H9 (cell line): ENCODE results near the gene MKX. TPM values are rescaled to one million over a fixed set of nuclear protein-coding genes. Genes with fewer than 3 reads are reported as not detected.

ENCODE experiments used
- DNase-seq: peaks from one replicate; pipeline ENCODE4 v3.0.0-alpha.2; 2017
- H2AFZ ChIP-seq: one replicate; pipeline ENCODE4 v1.6.1; 2013; ENCODE audit warnings: mild to moderate bottlenecking, low read length, control low read depth, moderate library complexity
- H2AK5ac ChIP-seq: 2 replicates; pipeline ENCODE4 v1.6.1; 2013; ENCODE audit warnings: low read length, control low read depth, mixed read lengths; ENCODE audit not compliant: insufficient read length
- H2BK120ac ChIP-seq: one replicate; pipeline ENCODE4 v1.6.1; 2013; ENCODE audit warnings: low read depth, mild to moderate bottlenecking, low read length, control low read depth, inconsistent platforms; ENCODE audit not compliant: poor library complexity, severe bottlenecking
- H2BK12ac ChIP-seq: 2 replicates; pipeline ENCODE4 v1.6.1; 2013; ENCODE audit warnings: low read length, control low read depth, mixed read lengths, low read depth; ENCODE audit not compliant: insufficient read length
- H2BK15ac ChIP-seq: 2 replicates; pipeline ENCODE4 v1.6.1; 2013; ENCODE audit warnings: low read depth, low read length, control low read depth
- H2BK20ac ChIP-seq: one replicate; pipeline ENCODE4 v1.6.1; 2013; ENCODE audit warnings: low read depth, mild to moderate bottlenecking, low read length, control low read depth, inconsistent platforms; ENCODE audit not compliant: poor library complexity, severe bottlenecking
- H2BK5ac ChIP-seq: 2 replicates; pipeline ENCODE4 v1.6.1; 2013; ENCODE audit warnings: low read length, control low read depth, mixed read lengths; ENCODE audit not compliant: insufficient read length
- H3K14ac ChIP-seq: 2 replicates; pipeline ENCODE4 v1.6.1; 2013; ENCODE audit warnings: low read length, control low read depth; ENCODE audit not compliant: insufficient read depth
- H3K18ac ChIP-seq: 2 replicates; pipeline ENCODE4 v1.6.1; 2013; ENCODE audit warnings: low read depth, mild to moderate bottlenecking, mixed read lengths, low read length, control low read depth; ENCODE audit not compliant: insufficient read length
- H3K23ac ChIP-seq: 2 replicates; pipeline ENCODE4 v1.6.1; 2013; ENCODE audit warnings: low read length, control low read depth, mixed read lengths, low read depth; ENCODE audit not compliant: insufficient read length
- H3K23me2 ChIP-seq: 2 replicates; pipeline ENCODE4 v1.6.1; 2013; ENCODE audit warnings: low read depth, mild to moderate bottlenecking, mixed read lengths, low read length, control low read depth; ENCODE audit not compliant: insufficient read length, poor library complexity, severe bottlenecking
- H3K27ac ChIP-seq: 2 replicates; pipeline ENCODE4 v1.5.1; 2013; ENCODE audit warnings: low read length, control low read depth, mixed read lengths, low read depth; ENCODE audit not compliant: insufficient read length
- H3K27me3 ChIP-seq: 2 replicates; pipeline ENCODE4 v1.6.1; 2013; ENCODE audit warnings: low read length, control low read depth, inconsistent platforms; ENCODE audit not compliant: insufficient read depth
- H3K4ac ChIP-seq: 2 replicates; pipeline ENCODE4 v1.6.1; 2013; ENCODE audit warnings: low read depth, mild to moderate bottlenecking, control low read depth, inconsistent platforms, low read length, moderate library complexity
- H3K4me1 ChIP-seq: 2 replicates; pipeline ENCODE4 v1.6.1; 2013; ENCODE audit warnings: low read length, control low read depth, inconsistent platforms; ENCODE audit not compliant: insufficient read depth
- H3K4me2 ChIP-seq: 2 replicates; pipeline ENCODE4 v1.6.1; 2013; ENCODE audit warnings: low read length, control low read depth, mixed read lengths; ENCODE audit not compliant: insufficient read length, insufficient read depth
- H3K56ac ChIP-seq: 2 replicates; pipeline ENCODE4 v1.6.1; 2013; ENCODE audit warnings: low read depth, mild to moderate bottlenecking, mixed read lengths, low read length, control low read depth; ENCODE audit not compliant: insufficient read length
- H3K79me1 ChIP-seq: 2 replicates; pipeline ENCODE4 v1.6.1; 2013; ENCODE audit warnings: low read depth, mild to moderate bottlenecking, moderate library complexity, low read length, control low read depth, inconsistent platforms; ENCODE audit not compliant: insufficient read depth, poor library complexity, severe bottlenecking
- H3K79me2 ChIP-seq: 2 replicates; pipeline ENCODE4 v1.6.1; 2013; ENCODE audit warnings: low read length, control low read depth, inconsistent platforms; ENCODE audit not compliant: insufficient read depth
- H3K9ac ChIP-seq: 2 replicates; pipeline ENCODE4 v1.6.1; 2013; ENCODE audit warnings: low read length, control low read depth, mixed read lengths; ENCODE audit not compliant: insufficient read length; ENCODE audit errors: extremely low read depth
- H3K9me3 ChIP-seq: one replicate; pipeline ENCODE4 v1.6.1; 2013; ENCODE audit warnings: low read depth, low read length, inconsistent platforms; ENCODE audit not compliant: control insufficient read depth
- H3T11ph ChIP-seq: one replicate; pipeline ENCODE4 v1.6.1; 2013; ENCODE audit warnings: mild to moderate bottlenecking, low read length, control low read depth, inconsistent platforms
- H4K20me1 ChIP-seq: one replicate; pipeline ENCODE4 v1.6.1; 2013; ENCODE audit not compliant: control insufficient read depth, insufficient read length, insufficient read depth
- H4K5ac ChIP-seq: 2 replicates; pipeline ENCODE4 v1.6.1; 2013; ENCODE audit warnings: low read depth, mild to moderate bottlenecking, mixed read lengths, low read length, control low read depth; ENCODE audit not compliant: insufficient read length
- H4K8ac ChIP-seq: replicated peaks from 2 replicates; pipeline ENCODE4 v1.6.1; 2013; ENCODE audit warnings: low read length, control low read depth, mixed read lengths, low read depth; ENCODE audit not compliant: insufficient read length
- H4K91ac ChIP-seq: 2 replicates; pipeline ENCODE4 v1.6.1; 2013; ENCODE audit warnings: low read depth, mild to moderate bottlenecking, moderate library complexity, mixed read lengths, low read length, control low read depth; ENCODE audit not compliant: insufficient read length
- H3K27ac Mint-ChIP-seq, 3 experiments: 2 replicates in 2 of 3; 3 replicates in 1 of 3; pipeline ENCODE4 v1.8.0; 2020 to 2021; ENCODE audit warnings: mixed read lengths in 3 of 3, mild to moderate bottlenecking in 1 of 3, moderate library complexity in 1 of 3
- H3K27me3 Mint-ChIP-seq: 2 replicates; pipeline ENCODE4 v1.8.0; 2021; ENCODE audit warnings: low read depth, mild to moderate bottlenecking, moderate library complexity, mixed read lengths
- H3K36me3 Mint-ChIP-seq, 3 experiments: 2 replicates in 2 of 3; 3 replicates in 1 of 3; pipeline ENCODE4 v1.8.0; 2020 to 2021; ENCODE audit warnings: low read depth in 3 of 3, mixed read lengths in 3 of 3; ENCODE audit not compliant: insufficient read depth in 1 of 3
- H3K4me1 Mint-ChIP-seq, 2 experiments: 2 replicates each; pipeline ENCODE4 v1.8.0; 2020; ENCODE audit warnings: mixed read lengths in 2 of 2
- H3K4me3 Mint-ChIP-seq, 2 experiments: 2 replicates in 1 of 2; 3 replicates in 1 of 2; pipeline ENCODE4 v1.8.0; 2020 to 2021; ENCODE audit warnings: mild to moderate bottlenecking in 2 of 2, mixed read lengths in 2 of 2, moderate library complexity in 1 of 2
- H3K9me3 Mint-ChIP-seq, 2 experiments: 2 replicates in 1 of 2; 3 replicates in 1 of 2; pipeline ENCODE4 v1.8.0; 2020; ENCODE audit warnings: mild to moderate bottlenecking in 2 of 2, mixed read lengths in 2 of 2, moderate library complexity in 1 of 2
- CTCF ChIP-seq: fragments of 200-600 bp; sonication (generic); conservative IDR thresholded peaks from 3 replicates; pipeline ENCODE4 v1.8.0; 2021; ENCODE audit warnings: antibody characterized with exemption, mild to moderate bottlenecking
- WGBS: extraction: QIAGEN DNeasy Blood & Tissue Kit; methylation state at CpG from one replicate; pipeline ENCODE4 v1.1.7; 2013; ENCODE audit warnings: missing lambda C conversion rate, low lambda C conversion rate, mixed read lengths; ENCODE audit not compliant: insufficient read length; ENCODE audit errors: extremely low coverage; 5-methylcytosine and 5-hydroxymethylcytosine counted together
- total RNA-seq: library from RNA; stranded (reverse); gene quantifications from 2 replicates; pipeline ENCODE4 v1.2.1, GENCODE V29; 2021

Gene MKX
- total RNA-seq, 1 experiment from 2014 or later: 0.46 TPM

- Histone ChIP-seq H2AK5ac (no peak overlapping the region), H2BK120ac (no peak overlapping the region), H3K56ac (no peak overlapping the region), H2BK15ac (no peak overlapping the region), H2BK5ac (no peak overlapping the region), H3K9ac (no peak overlapping the region), H4K5ac (no peak overlapping the region), H3K9me3 (no peaks in the 10 kb centered on the region), H3K4me2 (no peak overlapping the region), H4K20me1 (no peaks in the 10 kb centered on the region), H3K23me2 (no peaks in the 10 kb centered on the region), H3K4me1 (no peaks in the 10 kb centered on the region), H3T11ph (no peak overlapping the region), H3K14ac (no peak overlapping the region), H4K8ac (no peak overlapping the region), H2BK12ac (no peak overlapping the region), H2BK20ac (no peak overlapping the region), H3K27ac (no peak overlapping the region), H3K23ac (no peak overlapping the region), H3K79me2 (no peaks in the 10 kb centered on the region), H4K91ac (no peak overlapping the region), H2AFZ (no peak overlapping the region), H3K79me1 (no peaks in the 10 kb centered on the region), H3K18ac (no peak overlapping the region), H3K27me3 (no peaks in the 10 kb centered on the region), H3K4ac (no peak overlapping the region)
- no peak overlapping the region for H3K27ac Mint-ChIP-seq
- no peaks in the 10 kb centered on the region for H3K27me3 Mint-ChIP-seq
- no peak overlapping the region for H3K4me3 Mint-ChIP-seq
- no peaks in the 10 kb centered on the region; a peak in 2 of 5 replicates for H3K9me3 Mint-ChIP-seq
- peaks cover 7 to 15% of the 10 kb centered on the region in 2 experiments for H3K4me1 Mint-ChIP-seq
- no CpG with 5 or more reads among the region's 6 CpGs for WGBS
- no peaks in the 10 kb centered on the region; a peak in 1 of 7 replicates for H3K36me3 Mint-ChIP-seq
- TF ChIP-seq CTCF: no peak
- DNase-seq: no peak
These were observed 85.8 kb downstream of the MKX start for GRCh38 chr10:27659786-27660185.
